ENCODE data around the gene RAB11FIP3. TPM values are rescaled to one million over a fixed set of nuclear protein-coding genes. Genes with fewer than 3 reads are reported as not detected.

The RAB11FIP3 gene
- total and polyA plus RNA-seq, 2 of the 13 experiments (the other 11 are each of a cell fraction or from before 2014, with no cell fraction given) = 34.3 to 57.6 TPM

DNA sequence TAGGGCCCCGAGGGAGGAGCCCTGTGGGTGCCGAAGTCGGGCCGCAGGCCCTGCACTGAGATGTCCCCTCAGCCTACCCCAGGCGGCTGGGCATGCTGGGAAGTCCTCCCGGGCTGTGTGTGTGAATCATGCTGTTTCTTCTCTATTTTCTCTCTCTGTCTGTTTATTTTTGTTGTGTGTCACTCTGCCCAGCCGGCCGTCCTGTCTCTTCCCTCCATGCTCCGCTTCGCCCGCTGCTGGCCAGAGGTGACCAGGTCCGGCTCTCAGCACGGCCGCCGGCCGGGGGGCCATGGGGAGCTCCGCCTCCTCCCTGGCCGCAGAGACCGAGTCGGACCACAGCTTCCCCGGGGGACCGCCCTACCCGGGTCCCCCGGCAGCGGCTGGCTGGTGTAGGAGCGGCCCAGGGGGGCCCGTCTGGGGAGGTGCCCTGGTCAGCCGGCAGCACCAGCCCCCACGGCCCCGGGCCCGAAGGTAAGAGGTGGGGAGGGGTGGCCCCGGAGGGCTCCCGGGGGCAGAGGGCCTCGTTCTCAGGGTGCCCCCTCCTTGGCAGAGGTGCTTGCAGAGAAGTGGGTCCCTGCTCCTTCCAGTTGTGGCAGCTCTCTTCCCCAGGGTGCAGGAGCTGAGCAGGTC, 114.6 kb downstream of the RAB11FIP3 start:
- in situ Hi-C loops (cut with HindIII; ENCODE audit: extremely low pct_ligation_motif_present, low pct_unique_long_range_greater_than_20kb) (no loop called here), intact Hi-C loops (cut with micrococcal nuclease; ENCODE audit: unreplicated experiment) (no loop called here)
- ATAC-seq (no peak), DNase-seq (ENCODE audit: low spot score) (no peak), FAIRE-seq (no peak)
- Histone ChIP-seq H3K9ac (ENCODE audit: insufficient read depth, low read depth, low read length) (no peak overlapping the region), H3K4me1 (ENCODE audit: insufficient read depth, low read length) (peaks cover 28% of the 10 kb centered on the region), H3K27me3 (ENCODE audit: control insufficient read depth in 1 of 2, insufficient read depth in 2 of 2, low read length in 2 of 2) (no peaks in the 10 kb centered on the region), H3K4me2 (ENCODE audit: low read depth, low read length) (no peak overlapping the region), H3K79me2 (ENCODE audit: insufficient read depth, low read length) (peaks cover 57% of the 10 kb centered on the region), H3K36me3 (replicated peaks in 1 of 2; ENCODE audit: control insufficient read depth in 1 of 2, insufficient read depth in 2 of 2, low read length in 2 of 2) (peaks cover 13 to 20% of the 10 kb centered on the region in 2 experiments; a peak in 4 of 5 replicates), H3K9me3 (ENCODE audit: low read length) (no peaks in the 10 kb centered on the region), H3K4me3 (replicated peaks in 1 of 3; ENCODE audit: insufficient read depth in 1 of 3, low read depth in 2 of 3, low read length in 3 of 3) (no peak overlapping the region), H3K27ac (ENCODE audit: extremely low read length, insufficient read depth, low read length) (no peak overlapping the region), H4K20me1 (ENCODE audit: insufficient read depth, low read length) (no peaks in the 10 kb centered on the region), H2AFZ (ENCODE audit: low read length) (no peak overlapping the region)
- POLR2A ChIA-PET = no interaction called here
- 97% methylated on average over 25 of the region's 34 CpGs for WGBS (ENCODE audit: low lambda C conversion rate)
- TF ChIP-seq AGO2 (optimal IDR thresholded peaks at IDR 0.05; ENCODE audit: low read depth, low read length) (peak; percentile 16), GATA4 (IDR thresholded peaks at IDR 0.05; ENCODE audit: borderline replicate concordance, low read depth) (no peak), KDM2A (CRISPR knock-in tag; IDR thresholded peaks at IDR 0.05; ENCODE audit: borderline replicate concordance, low read depth) (no peak)
- TF ChIP-seq, protein P1, sequence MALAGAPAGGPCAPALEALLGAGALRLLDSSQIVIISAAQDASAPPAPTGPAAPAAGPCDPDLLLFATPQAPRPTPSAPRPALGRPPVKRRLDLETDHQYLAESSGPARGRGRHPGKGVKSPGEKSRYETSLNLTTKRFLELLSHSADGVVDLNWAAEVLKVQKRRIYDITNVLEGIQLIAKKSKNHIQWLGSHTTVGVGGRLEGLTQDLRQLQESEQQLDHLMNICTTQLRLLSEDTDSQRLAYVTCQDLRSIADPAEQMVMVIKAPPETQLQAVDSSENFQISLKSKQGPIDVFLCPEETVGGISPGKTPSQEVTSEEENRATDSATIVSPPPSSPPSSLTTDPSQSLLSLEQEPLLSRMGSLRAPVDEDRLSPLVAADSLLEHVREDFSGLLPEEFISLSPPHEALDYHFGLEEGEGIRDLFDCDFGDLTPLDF (CRISPR knock-in tag; IDR thresholded peaks at IDR 0.05) = no peak
- CTCF ChIA-PET (ENCODE audit: low intra/inter-chr PET ratio, low total read pairs) = no interaction called here
- no TSS peak for BruUV-seq (replicated peaks)

GRCh38 chr16:540645-541340, 115.3 kb downstream of the RAB11FIP3 start:
- no peaks in the 10 kb centered on the region for H4K20me1 ChIP-seq (ENCODE audit: insufficient read depth, low read length)
- FAIRE-seq (no peak), DNase-seq (ENCODE audit: low spot score) (no peak), ATAC-seq (no peak)
- H3K9ac ChIP-seq (ENCODE audit: insufficient read depth, low read depth, low read length) = no peak overlapping the region
- no TSS peak for BruUV-seq (replicated peaks)
- 95% methylated on average over 11 of the region's 29 CpGs for WGBS (ENCODE audit: low lambda C conversion rate)
- in situ Hi-C loops (cut with HindIII; ENCODE audit: extremely low pct_ligation_motif_present, low pct_unique_long_range_greater_than_20kb) = no loop called here
- ChIA-PET POLR2A (no interaction called here), CTCF (ENCODE audit: low intra/inter-chr PET ratio, low total read pairs) (no interaction called here)
- TF ChIP-seq HNRNPL (IDR thresholded peaks at IDR 0.05; ENCODE audit: low read depth, low read length) = peak; percentile 66; the same call in 1 of the 2 replicates
- TF ChIP-seq ZNF33B (CRISPR knock-in tag; IDR thresholded peaks at IDR 0.05) = no peak
- TF ChIP-seq AGO2 (optimal IDR thresholded peaks at IDR 0.05; ENCODE audit: low read depth, low read length) = peak; percentile 52
- TF ChIP-seq, protein P2, sequence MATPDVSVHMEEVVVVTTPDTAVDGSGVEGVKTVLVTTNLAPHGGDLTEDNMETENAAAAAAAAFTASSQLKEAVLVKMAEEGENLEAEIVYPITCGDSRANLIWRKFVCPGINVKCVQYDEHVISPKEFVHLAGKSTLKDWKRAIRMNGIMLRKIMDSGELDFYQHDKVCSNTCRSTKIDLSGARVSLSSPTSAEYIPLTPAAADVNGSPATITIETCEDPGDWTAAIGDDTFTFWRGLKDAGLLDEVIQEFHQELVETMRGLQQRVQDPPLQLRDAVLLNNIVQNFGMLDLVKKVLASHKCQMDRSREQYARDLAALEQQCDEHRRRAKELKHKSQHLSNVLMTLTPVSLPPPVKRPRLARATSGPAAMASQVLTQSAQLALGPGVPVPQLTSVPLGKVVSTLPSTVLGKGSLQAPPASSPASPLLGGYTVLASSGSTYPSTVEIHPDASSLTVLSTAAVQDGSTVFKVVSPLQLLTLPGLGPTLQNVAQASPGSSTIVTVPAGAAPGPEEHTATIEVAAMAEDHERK (CRISPR knock-in tag; IDR thresholded peaks at IDR 0.05; ENCODE audit: low read depth) = no peak
- no peak overlapping the region for H3K27ac ChIP-seq (ENCODE audit: extremely low read length, insufficient read depth, low read length)
- H3K36me3 ChIP-seq (replicated peaks in 1 of 2; ENCODE audit: control insufficient read depth in 1 of 2, insufficient read depth in 2 of 2, low read length in 2 of 2) = peaks cover 13 to 16% of the 10 kb centered on the region in 2 experiments; a peak in 4 of 5 replicates
- H3K4me3 ChIP-seq (replicated peaks in 1 of 3; ENCODE audit: insufficient read depth in 1 of 3, low read depth in 2 of 3, low read length in 3 of 3) = no peak overlapping the region
- H2AFZ ChIP-seq (ENCODE audit: low read length) = no peak overlapping the region
- H3K4me1 ChIP-seq (ENCODE audit: insufficient read depth, low read length) = peaks cover 21% of the 10 kb centered on the region
- no peaks in the 10 kb centered on the region for H3K27me3 ChIP-seq (ENCODE audit: control insufficient read depth in 1 of 2, insufficient read depth in 2 of 2, low read length in 2 of 2)
- no peak overlapping the region for H3K4me2 ChIP-seq (ENCODE audit: low read depth, low read length)
- peaks cover 53% of the 10 kb centered on the region for H3K79me2 ChIP-seq (ENCODE audit: insufficient read depth, low read length)
- no peaks in the 10 kb centered on the region for H3K9me3 ChIP-seq (ENCODE audit: low read length)
- intact Hi-C loops (cut with micrococcal nuclease; ENCODE audit: unreplicated experiment) = no loop called here
